ENCODE results near the gene MORF4L1.
"Not testable (repeated sequence)": the region's sequence is repeated elsewhere in the genome, so short reads cannot be mapped to it uniquely, and the experiment has no call there.

Gene MORF4L1

DNA sequence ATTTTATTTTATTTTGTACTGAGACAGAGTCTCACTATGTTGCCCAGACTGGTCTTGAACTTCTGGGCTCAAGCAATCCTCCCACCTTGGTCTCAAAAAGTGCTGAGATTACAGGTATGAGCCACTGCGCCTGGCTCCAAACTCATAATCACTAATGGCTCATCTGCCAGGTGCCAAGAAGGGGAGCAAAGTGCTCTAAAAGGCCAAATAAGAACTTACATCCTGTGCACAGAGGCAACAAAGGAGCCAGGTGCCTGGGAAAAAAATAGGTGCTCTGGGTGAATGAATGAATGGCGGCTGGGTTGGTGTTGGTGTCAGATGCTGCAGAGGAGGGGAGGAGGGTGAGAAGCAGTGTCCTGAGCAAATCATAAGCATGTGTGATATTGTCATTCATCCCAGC lies 35.6 kb upstream of the MORF4L1 start:
- DNase-seq: no peak
- Histone ChIP-seq H3K9me3 (ENCODE audit: severe bottlenecking) (no peaks in the 10 kb centered on the region), H3K27me3 (ENCODE audit: insufficient read depth, low read depth, severe bottlenecking) (no peaks in the 10 kb centered on the region), H3K27ac (no peak overlapping the region), H3K36me3 (no peaks in the 10 kb centered on the region), H3K4me3 (ENCODE audit: low read depth, low read length) (no peak overlapping the region)
- TF ChIP-seq, protein P1, sequence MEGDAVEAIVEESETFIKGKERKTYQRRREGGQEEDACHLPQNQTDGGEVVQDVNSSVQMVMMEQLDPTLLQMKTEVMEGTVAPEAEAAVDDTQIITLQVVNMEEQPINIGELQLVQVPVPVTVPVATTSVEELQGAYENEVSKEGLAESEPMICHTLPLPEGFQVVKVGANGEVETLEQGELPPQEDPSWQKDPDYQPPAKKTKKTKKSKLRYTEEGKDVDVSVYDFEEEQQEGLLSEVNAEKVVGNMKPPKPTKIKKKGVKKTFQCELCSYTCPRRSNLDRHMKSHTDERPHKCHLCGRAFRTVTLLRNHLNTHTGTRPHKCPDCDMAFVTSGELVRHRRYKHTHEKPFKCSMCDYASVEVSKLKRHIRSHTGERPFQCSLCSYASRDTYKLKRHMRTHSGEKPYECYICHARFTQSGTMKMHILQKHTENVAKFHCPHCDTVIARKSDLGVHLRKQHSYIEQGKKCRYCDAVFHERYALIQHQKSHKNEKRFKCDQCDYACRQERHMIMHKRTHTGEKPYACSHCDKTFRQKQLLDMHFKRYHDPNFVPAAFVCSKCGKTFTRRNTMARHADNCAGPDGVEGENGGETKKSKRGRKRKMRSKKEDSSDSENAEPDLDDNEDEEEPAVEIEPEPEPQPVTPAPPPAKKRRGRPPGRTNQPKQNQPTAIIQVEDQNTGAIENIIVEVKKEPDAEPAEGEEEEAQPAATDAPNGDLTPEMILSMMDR (IDR thresholded peaks at IDR 0.05; ENCODE audit: low read depth, low read length): no peak

DNA sequence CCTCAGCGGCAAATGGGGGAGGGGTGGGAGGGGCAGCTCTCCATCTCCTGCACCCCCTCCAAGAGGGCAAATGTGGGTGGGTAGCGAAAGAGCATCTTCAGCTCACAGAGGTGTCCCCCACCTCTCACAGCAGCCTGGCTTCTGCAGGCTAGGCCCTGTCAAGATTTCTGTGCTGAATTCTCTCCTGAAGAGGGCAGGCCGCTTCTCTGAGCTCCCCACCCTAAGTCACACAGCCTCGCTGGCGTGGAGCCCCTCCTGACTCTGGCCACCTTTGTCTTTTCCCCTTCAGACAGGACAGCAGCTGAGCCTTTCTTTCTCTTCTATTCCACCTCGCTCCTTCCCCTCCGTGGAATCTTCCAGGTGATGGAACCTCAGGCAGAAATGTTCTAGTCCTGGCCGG lies 35.1 kb upstream of the MORF4L1 start:
- no peak for DNase-seq
- no peaks in the 10 kb centered on the region for H3K36me3 ChIP-seq
- no peak overlapping the region for H3K4me3 ChIP-seq (ENCODE audit: low read depth, low read length)

GRCh38 chr15:78838489-78838888 lies 34.2 kb upstream of the MORF4L1 start:
- Histone ChIP-seq H3K27ac (no peak overlapping the region), H3K27me3 (ENCODE audit: insufficient read depth, low read depth, severe bottlenecking) (no peaks in the 10 kb centered on the region)
- TF ChIP-seq, protein P1 (IDR thresholded peaks at IDR 0.05; ENCODE audit: low read depth, low read length): no peak

More for the DNA sequence above, 35.1 kb upstream of the MORF4L1 start:
- Histone ChIP-seq H3K27ac (no peak overlapping the region), H3K9me3 (ENCODE audit: severe bottlenecking) (no peaks in the 10 kb centered on the region), H3K27me3 (ENCODE audit: insufficient read depth, low read depth, severe bottlenecking) (no peaks in the 10 kb centered on the region)
- TF ChIP-seq, protein P1 (IDR thresholded peaks at IDR 0.05; ENCODE audit: low read depth, low read length): no peak

DNA sequence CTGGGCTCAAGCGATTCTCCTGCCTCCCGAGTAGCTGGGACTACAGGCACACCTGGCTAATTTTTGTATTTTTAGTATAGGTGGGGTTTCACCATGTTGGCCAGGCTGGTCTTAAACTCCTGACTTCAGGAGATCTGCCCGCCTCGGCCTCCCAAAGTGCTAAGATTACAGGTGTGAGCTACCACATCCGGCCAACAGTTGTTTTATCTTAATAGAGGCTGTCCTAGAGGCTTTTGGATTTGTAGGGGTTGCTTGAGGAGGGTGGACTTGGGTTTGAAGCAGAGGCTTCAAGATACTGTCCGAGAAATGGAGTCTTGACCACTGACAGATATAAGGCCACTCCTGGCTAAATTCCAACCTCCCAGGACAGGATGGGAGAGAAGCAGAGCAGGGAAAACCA lies 33.5 kb upstream of the MORF4L1 start:
- H3K9me3 ChIP-seq (ENCODE audit: severe bottlenecking); H3K27ac ChIP-seq; H3K36me3 ChIP-seq; H3K27me3 ChIP-seq (ENCODE audit: insufficient read depth, low read depth, severe bottlenecking); DNase-seq; H3K4me3 ChIP-seq (ENCODE audit: low read depth, low read length): not testable (repeated sequence)

More at GRCh38 chr15:78838489-78838888, 34.2 kb upstream of the MORF4L1 start:
- Histone ChIP-seq H3K4me3 (ENCODE audit: low read depth, low read length) (no peak overlapping the region), H3K9me3 (ENCODE audit: severe bottlenecking) (no peaks in the 10 kb centered on the region), H3K36me3 (no peaks in the 10 kb centered on the region)
- DNase-seq: no peak

- H3K36me3 ChIP-seq: no peaks in the 10 kb centered on the region
- no peak for DNase-seq
- H3K27ac ChIP-seq: no peak overlapping the region
- TF ChIP-seq, protein P1 (IDR thresholded peaks at IDR 0.05; ENCODE audit: low read depth, low read length): no peak
- H3K4me3 ChIP-seq (ENCODE audit: low read depth, low read length): no peak overlapping the region
- no peaks in the 10 kb centered on the region for H3K9me3 ChIP-seq (ENCODE audit: severe bottlenecking)
- H3K27me3 ChIP-seq (ENCODE audit: insufficient read depth, low read depth, severe bottlenecking): no peaks in the 10 kb centered on the region
Measured at GRCh38 chr15:78840661-78841375, 31.9 kb upstream of the MORF4L1 start.

- no peaks in the 10 kb centered on the region for H3K27me3 ChIP-seq (ENCODE audit: insufficient read depth, low read depth, severe bottlenecking)
- no peak overlapping the region for H3K4me3 ChIP-seq (ENCODE audit: low read depth, low read length)
- TF ChIP-seq, protein P1 (IDR thresholded peaks at IDR 0.05; ENCODE audit: low read depth, low read length): no peak
- no peak overlapping the region for H3K27ac ChIP-seq
- no peaks in the 10 kb centered on the region for H3K36me3 ChIP-seq
- DNase-seq: no peak
- H3K9me3 ChIP-seq (ENCODE audit: severe bottlenecking): no peaks in the 10 kb centered on the region
Measured at GRCh38 chr15:78841376-78841706, 31.3 kb upstream of the MORF4L1 start.

Data from WERI-Rb-1 (cell line).